ENCODE measurements around the gene NRCAM. TPM values are rescaled to one million over a fixed set of nuclear protein-coding genes. Genes with fewer than 3 reads are reported as not detected.

Gene NRCAM
- total RNA-seq, 1 experiment from 2014 or later, result 2.7 TPM

DNA sequence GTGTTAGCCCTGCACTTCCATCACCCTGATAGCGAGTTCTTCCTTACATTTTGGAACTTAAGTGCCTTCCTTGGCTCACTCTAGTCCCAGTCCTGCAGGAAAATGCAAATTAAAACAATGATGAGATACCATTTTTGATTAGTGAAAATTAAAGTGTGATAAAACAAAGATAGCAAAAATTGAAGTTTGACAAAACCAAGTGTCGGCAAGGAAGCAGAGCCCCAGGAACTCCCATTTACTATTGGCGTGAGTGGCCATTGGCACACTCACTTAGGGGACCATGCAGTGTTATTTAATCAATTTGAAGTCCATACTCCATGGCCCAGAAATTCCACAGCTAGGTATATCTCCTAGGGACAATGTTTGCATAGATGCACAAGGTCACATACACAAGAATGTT lies 354.5 kb downstream of the NRCAM start (continued):
- TF ChIP-seq, protein P1, sequence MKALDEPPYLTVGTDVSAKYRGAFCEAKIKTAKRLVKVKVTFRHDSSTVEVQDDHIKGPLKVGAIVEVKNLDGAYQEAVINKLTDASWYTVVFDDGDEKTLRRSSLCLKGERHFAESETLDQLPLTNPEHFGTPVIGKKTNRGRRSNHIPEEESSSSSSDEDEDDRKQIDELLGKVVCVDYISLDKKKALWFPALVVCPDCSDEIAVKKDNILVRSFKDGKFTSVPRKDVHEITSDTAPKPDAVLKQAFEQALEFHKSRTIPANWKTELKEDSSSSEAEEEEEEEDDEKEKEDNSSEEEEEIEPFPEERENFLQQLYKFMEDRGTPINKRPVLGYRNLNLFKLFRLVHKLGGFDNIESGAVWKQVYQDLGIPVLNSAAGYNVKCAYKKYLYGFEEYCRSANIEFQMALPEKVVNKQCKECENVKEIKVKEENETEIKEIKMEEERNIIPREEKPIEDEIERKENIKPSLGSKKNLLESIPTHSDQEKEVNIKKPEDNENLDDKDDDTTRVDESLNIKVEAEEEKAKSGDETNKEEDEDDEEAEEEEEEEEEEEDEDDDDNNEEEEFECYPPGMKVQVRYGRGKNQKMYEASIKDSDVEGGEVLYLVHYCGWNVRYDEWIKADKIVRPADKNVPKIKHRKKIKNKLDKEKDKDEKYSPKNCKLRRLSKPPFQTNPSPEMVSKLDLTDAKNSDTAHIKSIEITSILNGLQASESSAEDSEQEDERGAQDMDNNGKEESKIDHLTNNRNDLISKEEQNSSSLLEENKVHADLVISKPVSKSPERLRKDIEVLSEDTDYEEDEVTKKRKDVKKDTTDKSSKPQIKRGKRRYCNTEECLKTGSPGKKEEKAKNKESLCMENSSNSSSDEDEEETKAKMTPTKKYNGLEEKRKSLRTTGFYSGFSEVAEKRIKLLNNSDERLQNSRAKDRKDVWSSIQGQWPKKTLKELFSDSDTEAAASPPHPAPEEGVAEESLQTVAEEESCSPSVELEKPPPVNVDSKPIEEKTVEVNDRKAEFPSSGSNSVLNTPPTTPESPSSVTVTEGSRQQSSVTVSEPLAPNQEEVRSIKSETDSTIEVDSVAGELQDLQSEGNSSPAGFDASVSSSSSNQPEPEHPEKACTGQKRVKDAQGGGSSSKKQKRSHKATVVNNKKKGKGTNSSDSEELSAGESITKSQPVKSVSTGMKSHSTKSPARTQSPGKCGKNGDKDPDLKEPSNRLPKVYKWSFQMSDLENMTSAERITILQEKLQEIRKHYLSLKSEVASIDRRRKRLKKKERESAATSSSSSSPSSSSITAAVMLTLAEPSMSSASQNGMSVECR (CRISPR knock-in tag; IDR thresholded peaks at IDR 0.05; ENCODE audit: borderline replicate concordance), result no peak

DNA sequence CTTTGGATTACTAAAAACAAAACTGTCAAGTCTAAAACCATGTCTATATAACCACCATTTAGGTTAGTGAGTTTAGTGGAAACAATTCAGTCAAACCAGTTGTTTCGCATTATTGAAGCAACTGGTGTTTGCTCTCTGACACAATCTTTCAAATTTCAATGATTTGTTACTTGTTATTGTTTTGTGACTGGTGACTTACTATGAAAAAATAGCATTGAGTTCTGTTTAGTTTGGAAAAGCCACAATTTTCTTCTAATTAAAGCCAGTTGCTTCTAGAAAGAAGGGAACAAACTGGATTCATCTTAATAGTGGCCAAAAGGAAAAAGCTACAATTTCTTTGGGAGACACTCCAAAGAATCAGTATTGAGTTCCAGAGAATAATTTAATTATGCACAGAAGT lies 356.5 kb downstream of the NRCAM start:
- no peak for TF ChIP-seq NFYB (CRISPR knock-in tag; conservative IDR thresholded peaks at IDR 0.05; ENCODE audit: low read depth)
- CTCF ChIA-PET, result interaction anchor here (1.9 kb wide), 1 partner anchor 14 kb away, joined by 4 read pairs; no protein-coding TSS in a partner anchor
- no peaks in the 10 kb centered on the region for H3K36me3 Mint-ChIP-seq
- H3K4me3 Mint-ChIP-seq, result no peak overlapping the region
- no peaks in the 10 kb centered on the region for H3K27me3 Mint-ChIP-seq (ENCODE audit: low read depth)
- DNase-seq (ENCODE audit: low spot score) (no peak), ATAC-seq (no peak)
- POLR2A ChIA-PET, result no interaction called here
- H3K9me3 Mint-ChIP-seq, result no peaks in the 10 kb centered on the region
- no peaks in the 10 kb centered on the region for H3K4me1 Mint-ChIP-seq
- H3K27ac Mint-ChIP-seq, result no peak overlapping the region

DNA sequence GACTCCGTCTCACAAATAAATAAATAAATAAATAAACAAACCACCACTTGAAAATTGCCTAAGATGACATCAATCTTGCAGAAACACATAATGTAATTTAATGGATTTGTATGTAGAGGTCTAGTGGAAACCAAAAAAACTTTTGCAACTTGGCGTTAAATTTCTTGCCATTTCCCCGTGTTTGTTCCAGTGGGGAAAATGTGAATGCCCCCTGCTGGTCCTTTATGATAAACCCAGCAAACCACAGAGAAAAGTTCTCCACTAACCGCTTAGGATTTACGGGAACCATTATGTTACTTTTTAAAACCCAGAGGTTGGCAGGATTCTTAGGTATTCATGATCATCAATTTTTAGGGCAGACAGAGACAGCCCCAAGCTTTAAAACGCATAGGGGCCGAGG lies 358.5 kb downstream of the NRCAM start:
- no peaks in the 10 kb centered on the region for H3K36me3 Mint-ChIP-seq
- no peaks in the 10 kb centered on the region for H3K9me3 Mint-ChIP-seq
- ChIA-PET CTCF (interaction anchor here (0.9 to 1.6 kb wide), 4 partner anchors 16 to 81 kb away, joined by 3 to 6 read pairs (median 6); no protein-coding TSS in a partner anchor), POLR2A (no interaction called here)
- no peak overlapping the region for H3K27ac Mint-ChIP-seq
- no peak for DNase-seq (ENCODE audit: low spot score)
- ATAC-seq, result no peak
- H3K4me3 Mint-ChIP-seq, result no peak overlapping the region
- no peaks in the 10 kb centered on the region for H3K27me3 Mint-ChIP-seq (ENCODE audit: low read depth)
- no peak for TF ChIP-seq TEAD1 (CRISPR knock-in tag; IDR thresholded peaks at IDR 0.05)
- TF ChIP-seq, protein P2, sequence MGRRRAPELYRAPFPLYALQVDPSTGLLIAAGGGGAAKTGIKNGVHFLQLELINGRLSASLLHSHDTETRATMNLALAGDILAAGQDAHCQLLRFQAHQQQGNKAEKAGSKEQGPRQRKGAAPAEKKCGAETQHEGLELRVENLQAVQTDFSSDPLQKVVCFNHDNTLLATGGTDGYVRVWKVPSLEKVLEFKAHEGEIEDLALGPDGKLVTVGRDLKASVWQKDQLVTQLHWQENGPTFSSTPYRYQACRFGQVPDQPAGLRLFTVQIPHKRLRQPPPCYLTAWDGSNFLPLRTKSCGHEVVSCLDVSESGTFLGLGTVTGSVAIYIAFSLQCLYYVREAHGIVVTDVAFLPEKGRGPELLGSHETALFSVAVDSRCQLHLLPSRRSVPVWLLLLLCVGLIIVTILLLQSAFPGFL (CRISPR knock-in tag; IDR thresholded peaks at IDR 0.05; ENCODE audit: borderline replicate concordance), result no peak
- TF ChIP-seq ZNF232 (CRISPR knock-in tag; IDR thresholded peaks at IDR 0.05), result no peak
- no peak for TF ChIP-seq OVOL2 (CRISPR knock-in tag; IDR thresholded peaks at IDR 0.05; ENCODE audit: borderline replicate concordance)
- no peak for TF ChIP-seq ZNF423 (CRISPR knock-in tag; IDR thresholded peaks at IDR 0.05)
- no peak for TF ChIP-seq EMX1 (CRISPR knock-in tag; IDR thresholded peaks at IDR 0.05)
- TF ChIP-seq ZNF138 (CRISPR knock-in tag; conservative IDR thresholded peaks at IDR 0.05), result no peak
- TF ChIP-seq NR1H2 (CRISPR knock-in tag; IDR thresholded peaks at IDR 0.05), result no peak
- no peaks in the 10 kb centered on the region for H3K4me1 Mint-ChIP-seq

Other genes starting within 250 kb of the NRCAM start
- gene PNPLA8, start 69.7 kb upstream of the NRCAM start, total RNA-seq (2021), result 11.1 to 12.4 TPM (median 11.4 TPM) in 3 replicates
- gene THAP5, start 113.3 kb upstream of the NRCAM start, total RNA-seq (2021), result 15.5 to 19.5 TPM (median 17.9 TPM) in 3 replicates
- gene DNAJB9, start 113.4 kb upstream of the NRCAM start, total RNA-seq (2021), result 6.6 to 8.2 TPM (median 7.1 TPM) in 3 replicates